ENCODE measurements around the gene CADM2.

Gene CADM2

GRCh38 chr3:85360742-85361387, 402.1 kb downstream of the CADM2 start:
- ChIA-PET POLR2A (no interaction called here), CTCF (interaction anchor here (1.0 to 1.1 kb wide), 2 partner anchors 67 to 813 kb away, joined by 3 to 4 read pairs; no protein-coding TSS in a partner anchor)
- H3K27ac ChIP-seq (ENCODE audit: extremely low read depth, low read depth, low read length), result no peak overlapping the region
- no peaks in the 10 kb centered on the region for H3K36me3 ChIP-seq (ENCODE audit: control insufficient read depth in 2 of 2, insufficient read depth in 1 of 2, low read length in 2 of 2)
- no peaks in the 10 kb centered on the region for H3K4me1 ChIP-seq (ENCODE audit: control insufficient read depth, insufficient read depth, low read length)
- H3K4me3 ChIP-seq (ENCODE audit: low read depth, low read length), result no peak overlapping the region
- TF ChIP-seq ZNF654 (tag by site-specific recombination; IDR thresholded peaks at IDR 0.05; ENCODE audit: low read depth) (peak; percentile 48), ZNF214 (tag by site-specific recombination; IDR thresholded peaks at IDR 0.05; ENCODE audit: borderline replicate concordance) (no peak)
- no peaks in the 10 kb centered on the region for H3K9me3 ChIP-seq (ENCODE audit: control insufficient read depth, insufficient read depth, low read depth, low read length)

- no peak for TF ChIP-seq ZNF266 (tag by site-specific recombination; IDR thresholded peaks at IDR 0.05; ENCODE audit: low read depth)
- no peak for TF ChIP-seq ZBTB26 (tag by site-specific recombination; optimal IDR thresholded peaks at IDR 0.05)
- TF ChIP-seq ZSCAN30 (tag by site-specific recombination; IDR thresholded peaks at IDR 0.05), result no peak
- no peak for TF ChIP-seq ZNF19 (tag by site-specific recombination; IDR thresholded peaks at IDR 0.05; ENCODE audit: low read depth)
- no peak for TF ChIP-seq KLF17 (tag by site-specific recombination; IDR thresholded peaks at IDR 0.05)
- no peak for TF ChIP-seq ZSCAN23 (tag by site-specific recombination; IDR thresholded peaks at IDR 0.05)
- TF ChIP-seq HOXD13 (CRISPR knock-in tag; IDR thresholded peaks at IDR 0.05; ENCODE audit: borderline replicate concordance), result no peak
- TF ChIP-seq HIC1 (tag by site-specific recombination; IDR thresholded peaks at IDR 0.05), result no peak
- TF ChIP-seq IKZF3 (tag by site-specific recombination; IDR thresholded peaks at IDR 0.05), result no peak
- no peak for TF ChIP-seq ZNF521 (tag by site-specific recombination; IDR thresholded peaks at IDR 0.05)
- TF ChIP-seq ZNF248 (tag by site-specific recombination; IDR thresholded peaks at IDR 0.05), result no peak
- no peak for TF ChIP-seq ZFP37 (tag by site-specific recombination; IDR thresholded peaks at IDR 0.05)
- no peak for TF ChIP-seq ZFP3 (tag by site-specific recombination; IDR thresholded peaks at IDR 0.05; ENCODE audit: low read depth)
- TF ChIP-seq YY2 (tag by site-specific recombination; IDR thresholded peaks at IDR 0.05), result no peak
- TF ChIP-seq ZNF549 (tag by site-specific recombination; IDR thresholded peaks at IDR 0.05), result no peak
- no peak for TF ChIP-seq SETDB1 (IDR thresholded peaks at IDR 0.05; ENCODE audit: insufficient read length, low read length)
- no peaks in the 10 kb centered on the region for H3K36me3 ChIP-seq (ENCODE audit: control insufficient read depth in 2 of 2, insufficient read depth in 1 of 2, low read length in 2 of 2)
- H3K9me3 ChIP-seq (ENCODE audit: control insufficient read depth, insufficient read depth, low read depth, low read length), result no peaks in the 10 kb centered on the region
- no peak overlapping the region for H3K27ac ChIP-seq (ENCODE audit: extremely low read depth, low read depth, low read length)
- CTCF ChIA-PET, result interaction anchor here (1.1 kb wide), 1 partner anchor 20 kb away, joined by 3 read pairs; no protein-coding TSS in a partner anchor
- H3K4me3 ChIP-seq (ENCODE audit: low read depth, low read length), result no peak overlapping the region
- no peaks in the 10 kb centered on the region for H3K4me1 ChIP-seq (ENCODE audit: control insufficient read depth, insufficient read depth, low read length)
- POLR2A ChIA-PET, result no interaction called here
Observed at GRCh38 chr3:85364296-85364909, 405.6 kb downstream of the CADM2 start.
